Measurements from ENCODE around the gene NTM. TPM values are rescaled to one million over a fixed set of nuclear protein-coding genes. Genes with fewer than 3 reads are reported as not detected.

Gene NTM
- total and polyA plus RNA-seq, 4 experiments from 2014 or later, result not detected

DNA sequence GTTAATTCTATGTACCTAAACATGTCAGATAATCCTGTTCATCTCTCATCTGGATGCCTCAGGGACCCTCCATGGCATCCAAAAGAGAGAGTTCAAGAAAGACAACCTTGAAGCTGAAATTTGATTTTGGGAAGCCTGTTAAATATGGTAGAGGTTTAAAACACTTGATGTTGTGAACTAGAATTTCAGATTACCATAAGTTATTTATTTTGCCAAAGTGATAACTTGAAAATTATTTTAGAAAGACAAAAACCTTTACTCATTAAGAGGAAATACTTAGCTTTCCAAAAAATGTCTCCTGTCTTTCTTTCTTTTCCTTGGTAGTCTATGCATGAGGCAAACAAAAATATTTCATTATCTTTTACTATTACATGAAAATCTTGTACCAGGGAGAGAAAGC lies 714.0 kb downstream of the NTM start:
- H3K27me3 ChIP-seq (ENCODE audit: insufficient read depth, low read length), result no peaks in the 10 kb centered on the region
- peaks cover 0 to 61% (median 16%) of the 10 kb centered on the region in 8 donors for H3K9me3 Mint-ChIP-seq
- no peaks in the 10 kb centered on the region for H3K9me3 ChIP-seq (ENCODE audit: control insufficient read depth in 1 of 2, low read length in 2 of 2)
- no peak overlapping the region for H3K27ac Mint-ChIP-seq
- no peak for DNase-seq
- H3K36me3 Mint-ChIP-seq, result no peaks in the 10 kb centered on the region
- no peaks in the 10 kb centered on the region for H3K27me3 Mint-ChIP-seq
- H3K36me3 ChIP-seq (ENCODE audit: insufficient read depth, low read length), result no peaks in the 10 kb centered on the region
- H3K4me1 Mint-ChIP-seq, result no peaks in the 10 kb centered on the region
- no peak overlapping the region for H3K4me3 ChIP-seq (ENCODE audit: low read length in 2 of 2)
- CTCF ChIA-PET (ENCODE audit: partially characterized antibody), result no interaction called here
- H3K4me3 Mint-ChIP-seq, result no peak overlapping the region
- POLR2A ChIA-PET (ENCODE audit: partially characterized antibody), result no interaction called here
- H3K4me1 ChIP-seq (ENCODE audit: insufficient read depth, low read length), result no peaks in the 10 kb centered on the region
- H3K27ac ChIP-seq (ENCODE audit: low read depth, low read length), result no peak overlapping the region
- intact Hi-C loops (cut with micrococcal nuclease), result no loop called here

DNA sequence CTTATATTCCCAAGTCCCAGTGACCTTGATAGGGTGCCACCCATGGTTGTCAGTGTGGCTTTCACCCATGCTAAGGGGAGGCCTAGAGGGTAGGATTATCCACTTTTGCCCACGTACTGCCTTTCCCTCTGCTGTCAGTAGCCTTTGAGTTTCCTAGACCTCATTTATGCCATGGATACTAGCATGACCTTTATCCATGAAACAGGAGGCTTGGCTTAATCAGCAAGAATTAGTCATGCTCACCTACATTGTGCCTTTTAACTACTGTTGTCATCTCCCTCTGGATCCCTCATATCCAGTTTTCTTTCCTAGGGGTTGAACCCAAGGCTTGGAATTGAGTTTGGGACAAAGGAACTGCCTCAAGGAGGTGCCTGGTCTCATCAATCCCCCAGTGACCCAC lies 716.7 kb downstream of the NTM start:
- Histone ChIP-seq H3K9me3 (ENCODE audit: control insufficient read depth in 1 of 2, low read length in 2 of 2) (no peaks in the 10 kb centered on the region), H3K4me1 (ENCODE audit: insufficient read depth, low read length) (no peaks in the 10 kb centered on the region), H3K36me3 (ENCODE audit: insufficient read depth, low read length) (no peaks in the 10 kb centered on the region), H3K27me3 (ENCODE audit: insufficient read depth, low read length) (no peaks in the 10 kb centered on the region), H3K27ac (ENCODE audit: low read depth, low read length) (no peak overlapping the region), H3K4me3 (ENCODE audit: low read length in 2 of 2) (no peak overlapping the region)
- H3K4me3 Mint-ChIP-seq, result no peak overlapping the region
- no peak for DNase-seq
- no peaks in the 10 kb centered on the region for H3K36me3 Mint-ChIP-seq
- H3K27me3 Mint-ChIP-seq, result no peaks in the 10 kb centered on the region
- H3K27ac Mint-ChIP-seq, result no peak overlapping the region
- ChIA-PET CTCF (ENCODE audit: partially characterized antibody) (no interaction called here), POLR2A (ENCODE audit: partially characterized antibody) (no interaction called here)
- no peaks in the 10 kb centered on the region for H3K4me1 Mint-ChIP-seq
- peaks cover 4 to 53% (median 14%) of the 10 kb centered on the region in 8 donors for H3K9me3 Mint-ChIP-seq
- intact Hi-C loops (cut with micrococcal nuclease), result no loop called here

DNA sequence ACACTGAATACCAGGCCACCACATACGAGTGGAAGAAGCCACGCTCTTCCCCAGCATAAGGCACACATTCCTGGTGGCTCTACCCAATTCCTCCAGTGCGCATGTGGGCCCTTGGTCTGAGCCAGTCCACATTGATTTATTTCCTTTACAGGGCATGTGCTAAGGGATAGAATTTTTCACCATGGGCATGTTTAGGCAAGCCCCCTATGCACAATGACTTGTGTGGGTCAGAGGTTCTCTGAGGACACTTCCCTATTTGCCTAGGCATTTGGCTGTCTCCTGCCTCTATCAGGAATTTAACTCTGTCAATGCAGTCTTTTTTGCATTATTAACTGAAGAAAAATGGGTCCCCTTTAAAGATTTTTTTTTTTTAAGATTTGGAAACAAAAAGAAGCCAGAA lies 718.1 kb downstream of the NTM start:
- H3K4me1 ChIP-seq (ENCODE audit: insufficient read depth, low read length), result no peaks in the 10 kb centered on the region
- H3K27me3 ChIP-seq (ENCODE audit: insufficient read depth, low read length), result no peaks in the 10 kb centered on the region
- no peak for DNase-seq
- no peak overlapping the region for H3K27ac ChIP-seq (ENCODE audit: low read depth, low read length)
- H3K4me1 Mint-ChIP-seq, result no peaks in the 10 kb centered on the region
- H3K4me3 ChIP-seq (ENCODE audit: low read length in 2 of 2), result no peak overlapping the region
- intact Hi-C loops (cut with micrococcal nuclease), result no loop called here
- no peaks in the 10 kb centered on the region for H3K36me3 ChIP-seq (ENCODE audit: insufficient read depth, low read length)
- no peaks in the 10 kb centered on the region for H3K36me3 Mint-ChIP-seq
- CTCF ChIA-PET (ENCODE audit: partially characterized antibody), result interaction anchor here (1.3 kb wide), 1 partner anchor 23 kb away, joined by 3 read pairs; no protein-coding TSS in a partner anchor
- no peak overlapping the region for H3K27ac Mint-ChIP-seq
- POLR2A ChIA-PET (ENCODE audit: partially characterized antibody), result no interaction called here
- H3K4me3 Mint-ChIP-seq, result no peak overlapping the region
- no peaks in the 10 kb centered on the region for H3K27me3 Mint-ChIP-seq
- no peaks in the 10 kb centered on the region for H3K9me3 ChIP-seq (ENCODE audit: control insufficient read depth in 1 of 2, low read length in 2 of 2)
- H3K9me3 Mint-ChIP-seq, result peaks cover 4 to 40% (median 12%) of the 10 kb centered on the region in 8 donors

DNA sequence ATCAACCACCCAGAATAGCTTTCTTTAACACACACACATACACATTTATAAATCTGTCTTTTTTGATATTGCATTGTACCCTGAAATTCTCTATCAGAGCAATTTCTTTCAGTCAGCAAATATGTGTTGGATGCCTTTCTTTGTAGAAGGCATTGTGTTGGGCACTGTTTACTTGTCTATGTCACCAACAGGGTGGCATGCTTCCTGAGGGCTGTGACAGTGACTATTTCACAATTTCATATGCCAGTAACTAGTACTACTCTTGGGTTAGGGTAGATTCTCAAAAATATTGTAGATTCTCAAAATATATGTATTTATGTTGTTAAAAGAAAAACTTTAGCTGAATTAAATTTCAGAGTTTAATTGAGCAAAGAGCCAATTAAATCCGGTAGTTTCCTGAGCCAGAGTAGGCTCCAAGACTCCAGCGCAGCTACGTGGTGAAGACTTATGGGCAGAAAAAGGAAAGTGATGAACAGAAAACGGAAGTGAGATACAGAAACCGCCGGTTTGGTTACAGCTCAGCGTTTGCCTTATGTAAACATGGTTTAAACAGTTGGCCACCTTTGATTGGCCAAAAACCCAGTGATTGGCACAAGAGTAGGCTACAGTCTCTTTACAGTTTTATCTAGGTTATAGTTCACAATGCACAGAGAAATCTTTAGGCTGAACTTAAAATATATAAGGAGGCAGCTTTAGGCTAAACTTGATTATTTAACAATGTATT lies 723.3 kb downstream of the NTM start:
- DNase-seq, result no peak
- H3K27me3 Mint-ChIP-seq, result no peaks in the 10 kb centered on the region
- H3K9me3 Mint-ChIP-seq, result peaks cover 0 to 5% (median 4%) of the 10 kb centered on the region in 8 donors
- H3K27ac Mint-ChIP-seq, result no peak overlapping the region
- no peaks in the 10 kb centered on the region for H3K36me3 Mint-ChIP-seq
- Histone ChIP-seq H3K36me3 (ENCODE audit: insufficient read depth, low read length) (no peaks in the 10 kb centered on the region), H3K27ac (ENCODE audit: low read depth, low read length) (no peak overlapping the region), H3K4me3 (ENCODE audit: low read length in 2 of 2) (no peak overlapping the region), H3K9me3 (ENCODE audit: control insufficient read depth in 1 of 2, low read length in 2 of 2) (no peaks in the 10 kb centered on the region), H3K4me1 (ENCODE audit: insufficient read depth, low read length) (no peaks in the 10 kb centered on the region), H3K27me3 (ENCODE audit: insufficient read depth, low read length) (no peaks in the 10 kb centered on the region)
- ChIA-PET POLR2A (ENCODE audit: partially characterized antibody) (no interaction called here), CTCF (ENCODE audit: partially characterized antibody) (no interaction called here)
- intact Hi-C loops (cut with micrococcal nuclease), result no loop called here
- no peak overlapping the region for H3K4me3 Mint-ChIP-seq
- H3K4me1 Mint-ChIP-seq, result no peaks in the 10 kb centered on the region

DNA sequence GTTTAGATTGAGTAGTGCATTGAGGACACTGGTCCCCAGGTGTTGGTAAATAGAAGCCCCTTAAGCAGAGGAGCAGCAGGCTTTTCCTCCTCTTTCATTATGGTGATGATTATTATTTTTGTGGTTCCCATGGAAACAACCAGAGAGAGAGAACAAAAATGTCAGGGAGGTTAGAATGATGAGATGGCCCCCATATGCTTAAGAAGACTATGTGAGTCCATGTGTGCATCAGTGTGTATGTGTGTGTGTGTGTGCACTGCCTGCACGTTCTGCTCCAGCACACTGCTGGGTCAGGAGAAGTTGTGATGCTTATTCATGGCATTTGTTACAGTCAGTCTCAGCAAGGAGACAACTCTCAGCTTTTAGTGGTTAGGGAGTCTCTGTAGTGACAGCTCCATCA lies 724.2 kb downstream of the NTM start:
- CTCF ChIA-PET (ENCODE audit: partially characterized antibody), result no interaction called here
- Mint-ChIP-seq H3K27ac (no peak overlapping the region), H3K27me3 (no peaks in the 10 kb centered on the region), H3K4me1 (no peaks in the 10 kb centered on the region), H3K4me3 (no peak overlapping the region), H3K9me3 (peaks cover 0 to 4% (median 3%) of the 10 kb centered on the region in 8 donors), H3K36me3 (no peaks in the 10 kb centered on the region)
- no peak for DNase-seq
- H3K27ac ChIP-seq (ENCODE audit: low read depth, low read length), result no peak overlapping the region
- H3K4me1 ChIP-seq (ENCODE audit: insufficient read depth, low read length), result no peaks in the 10 kb centered on the region
- H3K36me3 ChIP-seq (ENCODE audit: insufficient read depth, low read length), result no peaks in the 10 kb centered on the region
- no peak overlapping the region for H3K4me3 ChIP-seq (ENCODE audit: low read length in 2 of 2)
- intact Hi-C loops (cut with micrococcal nuclease), result no loop called here
- H3K27me3 ChIP-seq (ENCODE audit: insufficient read depth, low read length), result no peaks in the 10 kb centered on the region
- H3K9me3 ChIP-seq (ENCODE audit: control insufficient read depth in 1 of 2, low read length in 2 of 2), result no peaks in the 10 kb centered on the region
- POLR2A ChIA-PET (ENCODE audit: partially characterized antibody), result no interaction called here

DNA sequence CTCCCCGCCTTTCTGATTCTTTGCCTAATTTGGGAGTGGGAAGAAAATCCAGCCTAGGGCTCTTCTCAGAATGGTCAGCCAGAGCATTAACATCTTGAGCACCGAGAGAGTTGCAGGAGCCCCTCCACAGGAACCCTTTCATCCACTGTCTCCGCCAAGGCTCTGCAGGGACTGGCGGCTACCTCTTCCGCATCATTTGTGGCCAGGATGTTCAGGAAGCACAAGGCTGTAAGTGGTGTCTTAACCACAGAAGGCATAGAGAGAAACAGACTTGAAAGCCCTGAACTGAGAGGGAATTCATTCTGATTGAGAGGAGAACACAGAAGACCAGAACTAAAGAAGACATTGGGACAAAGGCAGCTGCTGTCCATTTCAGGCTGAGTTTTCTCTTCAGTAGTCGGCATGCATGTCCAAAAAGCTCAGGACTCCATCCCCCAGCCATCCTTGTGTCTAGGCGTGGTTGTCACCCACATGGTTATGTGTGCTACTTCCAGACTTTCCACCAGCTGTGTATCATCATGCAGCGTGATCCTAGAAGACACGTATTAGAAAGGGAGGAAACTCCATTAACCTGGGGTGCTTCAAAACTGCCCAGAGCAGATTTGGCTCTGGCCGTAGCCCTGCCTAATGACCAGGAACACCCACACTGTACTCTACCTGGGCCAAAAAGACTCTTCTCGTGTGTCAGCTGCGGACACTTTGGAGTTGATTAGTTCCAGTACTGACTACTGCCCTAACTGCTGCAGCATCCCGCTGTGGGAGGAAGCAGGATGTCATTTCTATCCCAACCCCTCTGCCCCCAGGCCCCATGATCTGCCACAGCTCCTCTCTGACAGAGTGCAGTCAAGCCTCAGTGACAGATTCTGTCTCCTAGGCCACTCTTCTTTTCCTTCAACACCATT lies 725.1 kb downstream of the NTM start:
- Mint-ChIP-seq H3K4me1 (no peaks in the 10 kb centered on the region), H3K9me3 (peaks cover 0 to 4% (median 2%) of the 10 kb centered on the region in 8 donors), H3K27me3 (no peaks in the 10 kb centered on the region), H3K36me3 (no peaks in the 10 kb centered on the region), H3K27ac (no peak overlapping the region), H3K4me3 (no peak overlapping the region)
- Histone ChIP-seq H3K9me3 (ENCODE audit: control insufficient read depth in 1 of 2, low read length in 2 of 2) (no peaks in the 10 kb centered on the region), H3K27ac (ENCODE audit: low read depth, low read length) (no peak overlapping the region), H3K4me3 (ENCODE audit: low read length in 2 of 2) (no peak overlapping the region), H3K36me3 (ENCODE audit: insufficient read depth, low read length) (no peaks in the 10 kb centered on the region), H3K27me3 (ENCODE audit: insufficient read depth, low read length) (no peaks in the 10 kb centered on the region), H3K4me1 (ENCODE audit: insufficient read depth, low read length) (no peaks in the 10 kb centered on the region)
- ChIA-PET CTCF (ENCODE audit: partially characterized antibody) (no interaction called here), POLR2A (ENCODE audit: partially characterized antibody) (no interaction called here)
- no peak for DNase-seq
- intact Hi-C loops (cut with micrococcal nuclease), result no loop called here

DNA sequence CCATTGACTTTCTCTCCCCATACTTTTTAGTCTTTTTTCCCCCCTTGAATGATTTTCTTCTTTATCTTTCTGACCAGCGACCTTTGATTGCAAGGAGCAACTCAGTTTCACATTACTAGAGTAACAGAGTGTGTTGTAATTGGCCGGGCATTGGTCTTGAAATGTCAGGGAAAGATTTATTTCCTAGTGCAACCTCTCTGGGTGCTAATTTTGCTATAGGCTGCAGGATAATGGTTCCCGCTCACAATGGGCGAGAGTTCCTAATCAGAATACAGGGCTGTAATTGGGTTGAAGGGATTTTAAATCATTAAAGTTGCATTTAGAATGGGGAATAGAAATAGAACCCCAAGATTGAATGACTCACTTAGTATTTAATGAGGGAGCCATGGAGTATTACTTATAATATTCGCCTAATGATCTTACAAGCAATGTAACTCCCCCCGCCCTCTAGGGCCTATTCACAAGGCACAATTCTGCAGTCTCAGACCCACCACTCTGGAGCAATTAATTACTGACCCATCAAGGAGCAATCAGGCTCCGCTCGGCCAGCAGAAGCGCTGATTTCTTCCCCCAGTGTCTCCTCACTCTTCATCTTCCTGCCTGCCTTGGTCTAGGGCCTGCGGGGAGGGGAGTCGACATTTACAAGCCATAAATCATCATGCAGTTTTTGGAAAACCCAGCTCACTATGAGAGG lies 725.9 kb downstream of the NTM start:
- Mint-ChIP-seq H3K36me3 (no peaks in the 10 kb centered on the region), H3K27me3 (no peaks in the 10 kb centered on the region), H3K4me3 (no peak overlapping the region), H3K9me3 (peaks cover 0 to 4% (median 0%) of the 10 kb centered on the region in 8 donors), H3K27ac (no peak overlapping the region), H3K4me1 (no peaks in the 10 kb centered on the region)
- H3K27me3 ChIP-seq (ENCODE audit: insufficient read depth, low read length), result no peaks in the 10 kb centered on the region
- ChIA-PET POLR2A (ENCODE audit: partially characterized antibody) (no interaction called here), CTCF (ENCODE audit: partially characterized antibody) (no interaction called here)
- H3K9me3 ChIP-seq (ENCODE audit: control insufficient read depth in 1 of 2, low read length in 2 of 2), result no peaks in the 10 kb centered on the region
- no peaks in the 10 kb centered on the region for H3K36me3 ChIP-seq (ENCODE audit: insufficient read depth, low read length)
- intact Hi-C loops (cut with micrococcal nuclease), result no loop called here
- no peak overlapping the region for H3K27ac ChIP-seq (ENCODE audit: low read depth, low read length)
- H3K4me3 ChIP-seq (ENCODE audit: low read length in 2 of 2), result no peak overlapping the region
- DNase-seq, result no peak
- H3K4me1 ChIP-seq (ENCODE audit: insufficient read depth, low read length), result no peaks in the 10 kb centered on the region

Data from CD4-positive, alpha-beta memory T cell (primary cell).